CD4-positive, alpha-beta T cell treated with Interferon gamma for 1 hour (primary cell): ENCODE data around the gene ZBTB44.
"Not testable (repeated sequence)": the region's sequence is repeated elsewhere in the genome, so short reads cannot be mapped to it uniquely, and the experiment has no call there.

ENCODE experiments used
- DNase-seq: peaks from one replicate; pipeline ENCODE4 v3.0.0-alpha.2; 2020

The ZBTB44 gene

DNA sequence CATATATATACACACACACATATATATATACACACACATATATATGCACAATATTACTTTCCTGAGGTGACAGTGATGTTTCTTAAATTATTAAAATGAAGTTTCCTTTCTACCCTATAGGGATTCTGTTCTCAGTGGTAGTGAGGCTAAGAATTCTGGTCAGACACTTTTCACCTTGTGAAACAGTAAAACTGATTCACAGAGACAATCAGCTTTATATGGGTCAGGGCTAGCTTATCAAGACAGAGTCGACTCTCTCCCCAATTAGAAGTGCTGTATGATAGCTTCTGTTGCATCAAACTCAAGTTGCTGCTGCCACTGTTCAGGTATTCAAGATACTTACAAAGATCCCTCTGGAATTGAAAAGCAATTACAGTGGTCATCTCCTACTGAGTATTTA, 68.4 kb downstream of the ZBTB44 start:
- no peak for DNase-seq

GRCh38 chr11:130245375-130245774, 69.3 kb downstream of the ZBTB44 start:
- DNase-seq = not testable (repeated sequence)

DNA sequence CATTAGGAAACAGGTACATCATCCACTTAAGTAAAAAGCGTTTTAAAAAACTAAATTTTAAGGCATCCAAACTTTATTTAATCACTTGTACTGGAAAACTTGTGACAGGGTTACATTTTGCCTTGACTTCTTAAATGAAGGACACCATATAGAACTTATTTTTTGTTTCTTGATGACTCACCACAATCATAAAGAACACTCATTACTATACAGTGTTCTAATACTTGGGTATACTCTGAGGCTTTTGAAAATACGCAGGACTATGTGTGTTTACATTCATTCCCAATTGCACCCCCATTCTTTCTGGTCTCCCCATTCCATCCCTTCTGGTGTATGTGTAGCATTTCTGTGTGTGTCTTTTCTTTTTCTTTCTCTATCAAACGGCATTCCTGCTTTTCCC, 69.9 kb downstream of the ZBTB44 start:
- no peak for DNase-seq

GRCh38 chr11:130243816-130244215, 70.9 kb downstream of the ZBTB44 start:
- no peak for DNase-seq

DNA sequence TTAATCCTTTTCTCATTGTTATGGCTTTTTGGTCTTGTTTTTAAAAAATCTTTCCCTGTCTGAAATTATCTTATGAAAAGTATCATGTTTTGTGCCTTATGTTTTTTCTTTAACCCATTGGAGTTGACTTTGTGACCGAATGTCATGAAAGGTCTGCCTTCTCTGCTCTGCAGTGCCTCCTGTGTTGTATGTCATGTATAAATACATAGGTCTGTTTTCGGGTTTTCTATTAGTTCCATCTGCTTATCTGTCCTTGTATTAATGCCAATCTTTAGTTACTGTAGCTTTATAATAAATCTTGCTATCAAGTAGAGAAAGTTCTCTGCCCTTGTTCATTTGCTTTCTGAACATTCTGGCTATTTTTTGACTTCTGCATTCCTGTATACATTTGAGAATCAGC, 73.0 kb downstream of the ZBTB44 start:
- no peak for DNase-seq

- no peak for DNase-seq
Measured at GRCh38 chr11:130237282-130238006, 77.3 kb downstream of the ZBTB44 start.

- no peak for DNase-seq
Measured at GRCh38 chr11:130234315-130234714, 80.4 kb downstream of the ZBTB44 start.

GRCh38 chr11:130233888-130234287, 80.8 kb downstream of the ZBTB44 start:
- DNase-seq = not testable (repeated sequence)

DNA sequence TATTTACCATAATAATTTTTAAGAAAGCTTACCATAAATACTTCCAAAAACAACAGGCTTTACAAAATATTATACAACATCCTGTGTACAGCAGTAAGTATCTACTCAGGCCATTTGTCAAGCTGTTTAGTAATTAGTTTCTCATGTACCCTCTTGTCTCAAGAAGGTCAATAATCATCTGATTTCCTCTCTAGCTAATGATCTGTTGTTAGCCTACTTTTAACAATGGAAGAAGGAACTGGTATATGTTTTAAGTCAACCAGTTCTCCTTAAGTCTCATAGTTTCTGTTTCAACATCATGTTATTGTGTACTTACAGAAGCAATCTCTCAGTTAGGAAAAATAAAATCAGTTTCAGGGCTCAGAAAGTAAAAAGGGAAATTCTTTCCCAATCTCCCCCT, 81.2 kb downstream of the ZBTB44 start:
- not testable (repeated sequence) for DNase-seq

DNA sequence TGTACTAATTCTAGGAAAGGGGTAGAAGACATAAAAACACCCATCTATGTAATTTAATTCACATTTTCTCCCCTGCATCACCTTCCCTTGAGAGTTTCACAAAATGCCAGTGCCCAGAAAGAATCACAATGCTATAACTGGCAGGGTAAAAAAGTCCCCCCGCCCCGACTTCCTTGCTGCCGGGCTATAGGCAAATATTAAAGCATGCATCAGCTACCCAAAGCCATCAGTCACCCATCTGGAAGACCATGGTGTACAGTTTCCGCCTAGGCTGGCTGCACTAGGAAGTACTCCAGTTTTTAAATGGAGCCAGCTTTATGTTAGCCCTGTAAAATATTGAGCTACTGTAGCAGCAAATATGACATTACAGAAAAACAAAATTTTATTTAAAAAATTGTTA, 87.3 kb downstream of the ZBTB44 start:
- no peak for DNase-seq

DNA sequence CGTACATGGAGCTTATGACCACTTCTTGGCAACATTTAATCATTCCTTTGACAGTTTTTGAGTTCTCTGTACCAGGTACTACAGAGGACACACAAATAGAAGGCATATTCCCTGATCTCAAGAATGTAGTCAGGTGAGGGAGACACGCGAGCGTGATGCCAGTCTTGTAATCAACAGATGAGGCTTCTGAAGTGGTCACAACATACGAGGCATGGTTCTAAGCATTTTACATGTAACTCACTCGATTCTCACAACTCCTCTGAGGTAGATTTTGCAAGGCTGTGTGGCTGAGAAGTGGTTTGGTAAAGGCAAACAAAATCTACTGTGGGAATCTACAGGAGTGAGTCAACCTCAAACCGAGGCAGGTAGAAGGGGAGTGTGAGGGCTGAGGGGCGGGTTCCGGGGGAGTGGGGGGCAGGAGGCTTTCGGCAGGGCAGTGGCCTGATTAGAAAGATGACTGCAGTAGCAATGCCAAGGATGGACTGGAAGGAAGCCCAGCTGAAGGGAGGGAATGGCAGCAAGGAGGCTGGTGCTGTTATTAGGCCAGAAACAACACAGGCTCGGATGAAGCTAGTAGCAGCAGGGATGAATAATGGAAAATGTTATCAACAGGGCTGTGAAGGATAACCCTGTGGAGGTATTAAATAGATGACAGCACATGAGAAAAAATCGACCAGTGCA, 91.3 kb downstream of the ZBTB44 start:
- no peak for DNase-seq

DNA sequence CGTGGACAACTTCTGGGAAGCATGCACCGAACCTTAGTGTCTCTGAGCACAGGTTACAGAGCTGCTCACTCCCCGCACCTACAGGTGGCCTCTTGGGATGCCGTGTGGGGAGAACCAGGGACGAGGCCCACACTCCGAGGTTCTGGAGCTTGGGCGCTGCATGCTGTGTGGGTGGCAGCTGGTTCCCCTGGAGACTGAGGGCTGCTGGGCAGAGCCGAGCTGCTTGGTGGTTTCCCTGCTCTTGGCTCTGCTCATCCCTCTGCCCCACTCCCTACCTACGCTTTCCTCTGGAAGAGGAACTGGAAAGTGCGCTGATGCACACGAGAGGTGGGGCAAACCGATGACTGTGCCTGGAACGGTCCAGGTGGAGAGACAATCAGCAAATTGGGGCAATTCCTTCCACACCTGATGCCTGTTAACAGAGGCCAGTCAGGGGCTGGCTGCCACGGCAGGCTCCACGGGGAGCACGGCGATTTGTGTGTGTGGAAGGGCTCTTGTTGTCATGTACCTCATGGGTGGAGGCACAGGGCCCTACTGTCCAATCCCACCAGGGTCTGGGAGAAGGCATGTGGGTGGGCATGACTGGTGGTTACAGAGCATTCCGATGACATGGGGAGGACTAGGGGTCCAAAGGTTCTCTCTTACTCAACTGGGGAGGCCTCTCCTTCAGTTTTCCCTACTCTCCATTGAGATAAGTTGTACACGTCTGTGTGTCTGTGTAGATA, 94.2 kb downstream of the ZBTB44 start:
- no peak for DNase-seq

DNA sequence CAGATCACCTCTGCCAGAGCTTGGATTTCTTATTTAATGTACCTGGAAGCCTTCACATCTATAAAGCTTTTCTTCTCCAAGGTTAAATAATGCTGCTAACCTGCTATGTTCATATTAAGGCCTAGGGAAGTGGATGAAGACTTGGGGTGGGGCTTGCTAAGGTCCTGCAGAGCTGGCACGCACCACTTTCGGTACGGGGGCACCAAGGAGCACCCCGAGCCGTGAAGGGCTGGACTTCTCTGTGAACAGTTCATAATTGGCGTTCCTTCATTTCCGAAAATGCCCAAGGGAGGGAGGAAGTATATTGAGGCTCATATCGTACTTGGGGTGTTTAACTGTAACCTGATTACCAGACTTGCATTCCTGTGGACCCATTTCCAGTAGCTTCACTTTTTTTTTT, 95.6 kb downstream of the ZBTB44 start:
- DNase-seq = no peak

DNA sequence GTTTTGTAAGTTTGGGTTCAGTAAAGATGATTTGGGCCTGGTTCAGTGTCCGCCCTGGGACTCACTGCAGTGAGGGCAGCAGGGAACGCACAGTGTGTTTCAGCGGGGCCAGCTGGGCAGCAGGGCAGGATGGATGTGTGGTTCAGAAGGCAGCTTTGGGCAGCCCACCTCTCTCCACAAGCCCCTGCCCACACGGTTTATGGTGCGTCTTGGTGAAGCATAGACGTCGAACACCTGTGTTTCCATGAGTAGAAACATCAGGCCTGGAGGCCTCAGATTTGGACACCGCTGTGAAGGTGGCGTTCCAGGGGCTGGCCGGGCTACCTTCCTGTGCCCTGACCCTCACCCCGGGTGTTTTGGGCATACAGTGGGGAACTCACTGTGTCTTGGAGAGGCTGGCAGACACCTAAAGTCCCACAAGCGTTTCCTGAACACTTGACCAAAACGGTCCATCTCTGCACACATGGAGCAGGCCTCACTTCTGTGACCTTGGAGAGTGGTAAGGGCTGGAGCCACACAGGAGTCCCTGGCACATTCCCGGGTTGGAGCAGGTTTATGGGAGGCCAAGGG, 96.1 kb downstream of the ZBTB44 start:
- no peak for DNase-seq

GRCh38 chr11:130217133-130218031, 97.3 kb downstream of the ZBTB44 start:
- DNase-seq = no peak

- DNase-seq = no peak
Measured at GRCh38 chr11:130216591-130217132, 98.1 kb downstream of the ZBTB44 start.

GRCh38 chr11:130216221-130216550, 98.5 kb downstream of the ZBTB44 start:
- DNase-seq = no peak

GRCh38 chr11:130215531-130216220, 99.0 kb downstream of the ZBTB44 start:
- no peak for DNase-seq

DNA sequence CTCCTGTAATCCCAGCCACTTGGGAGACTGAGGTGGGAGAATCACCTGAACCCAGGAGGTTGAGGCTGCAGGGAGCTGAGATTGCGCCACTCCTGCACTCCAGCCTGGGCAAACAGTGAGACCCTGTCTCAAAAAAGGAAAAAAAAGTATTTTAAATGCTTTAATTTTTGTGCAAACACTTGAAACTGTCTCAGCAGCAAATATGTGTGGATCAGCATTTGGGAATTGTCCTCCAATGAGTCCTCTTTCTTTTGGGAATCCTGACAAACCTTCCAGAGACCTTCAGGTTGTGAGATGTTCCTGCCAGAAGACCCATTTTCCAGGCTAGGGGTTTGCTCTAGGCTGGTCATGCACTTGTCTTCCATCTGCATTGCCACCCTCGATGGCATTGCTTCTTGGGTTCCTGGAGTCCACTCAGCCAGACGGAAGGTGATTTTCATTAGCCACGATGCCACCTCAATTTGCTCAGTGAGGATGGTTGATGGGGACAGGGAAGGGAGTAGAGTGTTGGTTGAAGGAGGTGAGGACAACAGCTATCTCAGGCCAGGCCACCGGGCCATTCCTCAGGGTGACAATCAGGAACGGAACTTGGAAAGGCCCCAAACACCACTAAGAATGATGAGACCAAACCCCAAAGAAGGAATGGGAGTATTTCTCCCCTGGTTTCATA, 99.7 kb downstream of the ZBTB44 start:
- DNase-seq = no peak

GRCh38 chr11:130213979-130214281, 100.8 kb downstream of the ZBTB44 start:
- no peak for DNase-seq
